ENCODE measurements around the gene THAP2.

GRCh38 chr12:71727958-71728357, 63.9 kb downstream of the THAP2 start:
- TF ChIP-seq POLR2A (IDR thresholded peaks at IDR 0.05) (no peak), CTCF (IDR thresholded peaks at IDR 0.05) (no peak), POLR2AphosphoS5 (IDR thresholded peaks at IDR 0.05) (no peak)
